Posterior vena cava (tissue), 2 donors: Measurements from ENCODE around the gene ATOH8. TPM values are rescaled to one million over a fixed set of nuclear protein-coding genes. Genes with fewer than 3 reads are reported as not detected.

Source experiments
- DNase-seq: peaks from one replicate; pipeline ENCODE4 v3.0.0-alpha.2; 2020; ENCODE audit warnings: low spot score
- intact Hi-C, 2 donors: fragments of 100-400 bp; cut with DNase I; formaldehyde crosslinking; loops; one replicate each; pipeline versions ENCODE4 v1.14.1 to v1.14.2; 2022 to 2023
- total RNA-seq, 2 donors: library from RNA; stranded (reverse); fragmentation: NEBNext Ultra II Directional; extraction: Animal tissue kit (Norgen Biotek cat#: 25700); gene quantifications; one replicate each; pipeline ENCODE4 v1.2.1, GENCODE V29; 2021
- donor health status: DM: yes; HTN: yes; CAD: no.
- donor health status: DM: yes; HTN: yes; CAD: no.

Gene ATOH8
- total RNA-seq, 2 donors from 2014 or later: 16.6 to 17.5 TPM

- no peak for DNase-seq
- intact Hi-C loops: no loop called here
These were observed 22.9 kb downstream of the ATOH8 start for GRCh38 chr2:85776672-85777071.

GRCh38 chr2:85777441-85777861, 23.7 kb downstream of the ATOH8 start:
- DNase-seq: no peak

GRCh38 chr2:85778646-85779379, 25.0 kb downstream of the ATOH8 start:
- no peak for DNase-seq
- intact Hi-C loops: no loop called here

More at GRCh38 chr2:85777441-85777861, 23.7 kb downstream of the ATOH8 start:
- intact Hi-C loops: no loop called here

- no peak for DNase-seq
- intact Hi-C loops: no loop called here
These were observed 26.0 kb downstream of the ATOH8 start for GRCh38 chr2:85779641-85780315.

GRCh38 chr2:85780316-85781012, 26.7 kb downstream of the ATOH8 start:
- intact Hi-C loops: no loop called here
- DNase-seq: peak; percentile 86

GRCh38 chr2:85781013-85781332, 27.2 kb downstream of the ATOH8 start:
- DNase-seq: no peak
- intact Hi-C loops: no loop called here

- DNase-seq: no peak
- intact Hi-C loops: no loop called here
These were observed 30.0 kb downstream of the ATOH8 start for GRCh38 chr2:85783796-85784195.

- DNase-seq: no peak
- intact Hi-C loops: no loop called here
These were observed 30.7 kb downstream of the ATOH8 start for GRCh38 chr2:85784474-85784986.

- intact Hi-C loops: no loop called here
- peak; percentile 83 for DNase-seq
These were observed 31.4 kb downstream of the ATOH8 start for GRCh38 chr2:85785027-85785822.

- DNase-seq: no peak
- intact Hi-C loops: no loop called here
These were observed 32.1 kb downstream of the ATOH8 start for GRCh38 chr2:85785871-85786270.

GRCh38 chr2:85786444-85786843, 32.7 kb downstream of the ATOH8 start:
- intact Hi-C loops: no loop called here
- DNase-seq: peak; percentile 66

- intact Hi-C loops: no loop called here
- peak; percentile 68 for DNase-seq
These were observed 33.1 kb downstream of the ATOH8 start for GRCh38 chr2:85786865-85787264.

GRCh38 chr2:85787282-85787980, 33.6 kb downstream of the ATOH8 start:
- DNase-seq: peak; percentile 66
- intact Hi-C loops: no loop called here

GRCh38 chr2:85787981-85788340, 34.2 kb downstream of the ATOH8 start:
- no peak for DNase-seq
- intact Hi-C loops: no loop called here

GRCh38 chr2:85788603-85789002, 34.8 kb downstream of the ATOH8 start:
- intact Hi-C loops: no loop called here
- peak; percentile 26 for DNase-seq

- no peak for DNase-seq
- intact Hi-C loops: no loop called here
These were observed 35.5 kb downstream of the ATOH8 start for GRCh38 chr2:85789271-85789670.

GRCh38 chr2:85790032-85790431, 36.2 kb downstream of the ATOH8 start:
- intact Hi-C loops: no loop called here
- DNase-seq: peak; percentile 36

GRCh38 chr2:85790499-85791188, 36.9 kb downstream of the ATOH8 start:
- DNase-seq: peak; percentile 77

More at GRCh38 chr2:85790499-85791188, 36.9 kb downstream of the ATOH8 start:
- intact Hi-C loops: no loop called here
